HepG2 (cell line): Measurements from ENCODE around the gene HMGCS2. TPM values are rescaled to one million over a fixed set of nuclear protein-coding genes. Genes with fewer than 3 reads are reported as not detected.

ENCODE experiments used
- EEA1 ChIP-seq: sonication (generic); formaldehyde crosslinking; IDR thresholded peaks from 2 replicates; pipeline ENCODE4 v1.5.1; 2020; ENCODE audit warnings: mild to moderate bottlenecking, missing genetic modification reagents, borderline replicate concordance
- GATA4 ChIP-seq: sonication (generic); IDR thresholded peaks from 2 replicates; pipeline ENCODE4 v1.6.1; 2016; ENCODE audit warnings: antibody characterized with exemption, low read depth, borderline replicate concordance
- GATAD2A ChIP-seq: IDR thresholded peaks from 2 replicates; pipeline ENCODE4 v1.6.1; 2016
- KDM6A ChIP-seq: IDR thresholded peaks from 2 replicates; pipeline ENCODE4 v1.6.1; 2016; ENCODE audit warnings: low read depth
- KLF16 ChIP-seq, 2 experiments: sonication (generic) in 1 of 2; formaldehyde crosslinking in 1 of 2; IDR thresholded peaks; 2 replicates each; pipeline versions ENCODE4 v1.6.1 to v1.8.0; 2016 to 2023; ENCODE audit warnings: missing genetic modification reagents in 2 of 2, missing compliant biosample characterization in 1 of 2
- MED13 ChIP-seq: sonication (generic); formaldehyde crosslinking; IDR thresholded peaks from 2 replicates; pipeline ENCODE4 v1.5.0; 2020; ENCODE audit warnings: missing genetic modification reagents
- MEIS2 ChIP-seq: sonication (generic); formaldehyde crosslinking; IDR thresholded peaks from 2 replicates; pipeline ENCODE4 v1.9.0; 2021; ENCODE audit warnings: mild to moderate bottlenecking, missing genetic modification reagents
- MIXL1 ChIP-seq: IDR thresholded peaks from 2 replicates; pipeline ENCODE4 v1.6.1; 2016
- MTF2 ChIP-seq: sonication (generic); formaldehyde crosslinking; IDR thresholded peaks from 2 replicates; pipeline ENCODE4 v1.5.0; 2020; ENCODE audit warnings: missing genetic modification reagents, borderline replicate concordance
- NAIF1 ChIP-seq: sonication (generic); formaldehyde crosslinking; IDR thresholded peaks from 2 replicates; pipeline ENCODE4 v1.5.0; 2020; ENCODE audit warnings: mild to moderate bottlenecking, missing genetic modification reagents, borderline replicate concordance
- NFE2L2 ChIP-seq: fragments of 150-350 bp; IDR thresholded peaks from 2 replicates; pipeline ENCODE4 v1.6.1; 2014; ENCODE audit warnings: low read length
- POGZ ChIP-seq: sonication (generic); formaldehyde crosslinking; IDR thresholded peaks from 2 replicates; pipeline ENCODE4 v1.4.0; 2020; ENCODE audit warnings: mild to moderate bottlenecking, missing genetic modification reagents
- ZNF317 ChIP-seq: sonication (generic); formaldehyde crosslinking; IDR thresholded peaks from 2 replicates; pipeline ENCODE4 v1.5.0; 2020; ENCODE audit warnings: mild to moderate bottlenecking, missing genetic modification reagents
- ZNF44 ChIP-seq: sonication (generic); formaldehyde crosslinking; IDR thresholded peaks from 2 replicates; pipeline ENCODE4 v1.5.1; 2020; ENCODE audit warnings: mild to moderate bottlenecking, missing genetic modification reagents
- ZNF468 ChIP-seq: sonication (generic); formaldehyde crosslinking; IDR thresholded peaks from 2 replicates; pipeline ENCODE4 v1.8.0; 2022; ENCODE audit warnings: mild to moderate bottlenecking, moderate library complexity, missing genetic modification reagents
- ZNF749 ChIP-seq: sonication (generic); formaldehyde crosslinking; IDR thresholded peaks from 2 replicates; pipeline ENCODE4 v1.8.0; 2022; ENCODE audit warnings: mild to moderate bottlenecking, missing genetic modification reagents, moderate library complexity, borderline replicate concordance
- polyA plus RNA-seq, 8 experiments: library from polyadenylated mRNA; depleted of rRNA in 3 of 8; stranded (reverse) in 7 of 8; unstranded in 1 of 8; fragments of >200 nt; fragmentation: Illumina TruSeq in 4 of 8; extraction: Trizol in 4 of 8; gene quantifications; 2 replicates each; pipeline versions ENCODE4 v1.2.1 to v1.2.3, GENCODE V29; 2011 to 2016; ENCODE audit warnings: low read depth in 4 of 8, missing spikeins in 1 of 8, mixed read lengths in 1 of 8; ENCODE audit not compliant: insufficient read depth in 1 of 8
- total RNA-seq, 5 experiments: library from RNA; depleted of rRNA; stranded (reverse); fragments of >200 nt; fragmentation: Illumina TruSeq; extraction: Trizol; gene quantifications; 2 replicates each; pipeline ENCODE4 v1.2.3, GENCODE V29; 2016; ENCODE audit warnings: low read depth in 1 of 5
- TF ChIP-seq, protein P1 (sequence below): sonication (generic); formaldehyde crosslinking; IDR thresholded peaks from 2 replicates; pipeline ENCODE4 v1.8.0; 2022; ENCODE audit warnings: mild to moderate bottlenecking, missing genetic modification reagents
- TF ChIP-seq, protein P2 (sequence below): sonication (generic); formaldehyde crosslinking; IDR thresholded peaks from 2 replicates; pipeline ENCODE4 v1.4.0; 2020; ENCODE audit warnings: missing genetic modification reagents
- TF ChIP-seq, protein P3 (sequence below): sonication (generic); formaldehyde crosslinking; IDR thresholded peaks from 2 replicates; pipeline ENCODE4 v1.4.0; 2020; ENCODE audit warnings: mild to moderate bottlenecking, missing genetic modification reagents
- TF ChIP-seq, protein P4 (sequence below): IDR thresholded peaks from 2 replicates; pipeline ENCODE4 v1.6.1; 2016; ENCODE audit warnings: missing compliant biosample characterization, missing genetic modification reagents, borderline replicate concordance
- TF ChIP-seq, protein P5 (sequence below): sonication (generic); formaldehyde crosslinking; IDR thresholded peaks from 2 replicates; pipeline ENCODE4 v1.5.1; 2020; ENCODE audit warnings: missing genetic modification reagents, mild to moderate bottlenecking, borderline replicate concordance
- TF ChIP-seq, protein P6 (sequence below): IDR thresholded peaks from 2 replicates; pipeline ENCODE4 v1.6.1; 2016; ENCODE audit warnings: low read depth, control low read depth

The HMGCS2 gene
- total and polyA plus RNA-seq, 2 of the 13 experiments (the other 11 are each of a cell fraction or from before 2014, with no cell fraction given), result 0.44 to 1.5 TPM

DNA sequence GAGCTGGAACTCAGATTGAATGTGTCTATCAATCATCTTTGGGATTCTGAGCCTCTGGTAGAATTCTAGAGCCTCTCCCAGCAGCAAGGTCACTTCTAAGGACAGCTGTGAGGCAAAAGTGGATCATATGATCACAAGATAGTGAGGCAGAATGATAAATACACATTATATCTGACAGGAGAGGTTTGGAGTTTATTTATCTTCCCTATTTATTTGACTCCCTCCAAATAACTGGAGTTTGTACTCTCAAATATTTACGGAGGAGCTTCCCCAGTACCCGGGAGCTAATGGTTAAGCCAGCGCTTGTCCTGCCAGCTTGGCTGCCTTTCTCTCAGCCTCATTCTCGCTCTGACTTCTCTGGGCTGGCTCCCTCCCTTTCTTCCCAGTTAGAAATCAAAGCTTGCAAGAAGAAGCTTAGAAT is 2.3 kb downstream of the HMGCS2 start (continued):
- TF ChIP-seq, protein P1, sequence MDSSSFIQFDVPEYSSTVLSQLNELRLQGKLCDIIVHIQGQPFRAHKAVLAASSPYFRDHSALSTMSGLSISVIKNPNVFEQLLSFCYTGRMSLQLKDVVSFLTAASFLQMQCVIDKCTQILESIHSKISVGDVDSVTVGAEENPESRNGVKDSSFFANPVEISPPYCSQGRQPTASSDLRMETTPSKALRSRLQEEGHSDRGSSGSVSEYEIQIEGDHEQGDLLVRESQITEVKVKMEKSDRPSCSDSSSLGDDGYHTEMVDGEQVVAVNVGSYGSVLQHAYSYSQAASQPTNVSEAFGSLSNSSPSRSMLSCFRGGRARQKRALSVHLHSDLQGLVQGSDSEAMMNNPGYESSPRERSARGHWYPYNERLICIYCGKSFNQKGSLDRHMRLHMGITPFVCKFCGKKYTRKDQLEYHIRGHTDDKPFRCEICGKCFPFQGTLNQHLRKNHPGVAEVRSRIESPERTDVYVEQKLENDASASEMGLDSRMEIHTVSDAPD (CRISPR knock-in tag), result no peak
- peak; percentile 34; the same call in 1 of the 2 replicates for TF ChIP-seq GATA4
- TF ChIP-seq, protein P2, sequence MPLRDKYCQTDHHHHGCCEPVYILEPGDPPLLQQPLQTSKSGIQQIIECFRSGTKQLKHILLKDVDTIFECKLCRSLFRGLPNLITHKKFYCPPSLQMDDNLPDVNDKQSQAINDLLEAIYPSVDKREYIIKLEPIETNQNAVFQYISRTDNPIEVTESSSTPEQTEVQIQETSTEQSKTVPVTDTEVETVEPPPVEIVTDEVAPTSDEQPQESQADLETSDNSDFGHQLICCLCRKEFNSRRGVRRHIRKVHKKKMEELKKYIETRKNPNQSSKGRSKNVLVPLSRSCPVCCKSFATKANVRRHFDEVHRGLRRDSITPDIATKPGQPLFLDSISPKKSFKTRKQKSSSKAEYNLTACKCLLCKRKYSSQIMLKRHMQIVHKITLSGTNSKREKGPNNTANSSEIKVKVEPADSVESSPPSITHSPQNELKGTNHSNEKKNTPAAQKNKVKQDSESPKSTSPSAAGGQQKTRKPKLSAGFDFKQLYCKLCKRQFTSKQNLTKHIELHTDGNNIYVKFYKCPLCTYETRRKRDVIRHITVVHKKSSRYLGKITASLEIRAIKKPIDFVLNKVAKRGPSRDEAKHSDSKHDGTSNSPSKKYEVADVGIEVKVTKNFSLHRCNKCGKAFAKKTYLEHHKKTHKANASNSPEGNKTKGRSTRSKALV (CRISPR knock-in tag), result peak; percentile 45; the same call in 1 of the 2 replicates
- TF ChIP-seq NFE2L2, result no peak
- TF ChIP-seq KDM6A (CRISPR knock-in tag), result peak; percentile 77
- peak; percentile 68; the same call in 1 of the 2 replicates for TF ChIP-seq MIXL1 (CRISPR knock-in tag)
- TF ChIP-seq GATAD2A, result peak; percentile 86
- TF ChIP-seq NAIF1, result 0 out of 2 replicates have a peak, but pooled peaks have one; percentile 40
- TF ChIP-seq ZNF468 (CRISPR knock-in tag), result no peak
- TF ChIP-seq, protein P3, sequence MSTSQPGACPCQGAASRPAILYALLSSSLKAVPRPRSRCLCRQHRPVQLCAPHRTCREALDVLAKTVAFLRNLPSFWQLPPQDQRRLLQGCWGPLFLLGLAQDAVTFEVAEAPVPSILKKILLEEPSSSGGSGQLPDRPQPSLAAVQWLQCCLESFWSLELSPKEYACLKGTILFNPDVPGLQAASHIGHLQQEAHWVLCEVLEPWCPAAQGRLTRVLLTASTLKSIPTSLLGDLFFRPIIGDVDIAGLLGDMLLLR (CRISPR knock-in tag), result no peak
- TF ChIP-seq, protein P4, sequence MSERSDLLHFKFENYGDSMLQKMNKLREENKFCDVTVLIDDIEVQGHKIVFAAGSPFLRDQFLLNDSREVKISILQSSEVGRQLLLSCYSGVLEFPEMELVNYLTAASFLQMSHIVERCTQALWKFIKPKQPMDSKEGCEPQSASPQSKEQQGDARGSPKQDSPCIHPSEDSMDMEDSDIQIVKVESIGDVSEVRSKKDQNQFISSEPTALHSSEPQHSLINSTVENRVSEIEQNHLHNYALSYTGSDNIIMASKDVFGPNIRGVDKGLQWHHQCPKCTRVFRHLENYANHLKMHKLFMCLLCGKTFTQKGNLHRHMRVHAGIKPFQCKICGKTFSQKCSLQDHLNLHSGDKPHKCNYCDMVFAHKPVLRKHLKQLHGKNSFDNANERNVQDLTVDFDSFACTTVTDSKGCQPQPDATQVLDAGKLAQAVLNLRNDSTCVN (CRISPR knock-in tag), result peak; percentile 92
- TF ChIP-seq, protein P5, sequence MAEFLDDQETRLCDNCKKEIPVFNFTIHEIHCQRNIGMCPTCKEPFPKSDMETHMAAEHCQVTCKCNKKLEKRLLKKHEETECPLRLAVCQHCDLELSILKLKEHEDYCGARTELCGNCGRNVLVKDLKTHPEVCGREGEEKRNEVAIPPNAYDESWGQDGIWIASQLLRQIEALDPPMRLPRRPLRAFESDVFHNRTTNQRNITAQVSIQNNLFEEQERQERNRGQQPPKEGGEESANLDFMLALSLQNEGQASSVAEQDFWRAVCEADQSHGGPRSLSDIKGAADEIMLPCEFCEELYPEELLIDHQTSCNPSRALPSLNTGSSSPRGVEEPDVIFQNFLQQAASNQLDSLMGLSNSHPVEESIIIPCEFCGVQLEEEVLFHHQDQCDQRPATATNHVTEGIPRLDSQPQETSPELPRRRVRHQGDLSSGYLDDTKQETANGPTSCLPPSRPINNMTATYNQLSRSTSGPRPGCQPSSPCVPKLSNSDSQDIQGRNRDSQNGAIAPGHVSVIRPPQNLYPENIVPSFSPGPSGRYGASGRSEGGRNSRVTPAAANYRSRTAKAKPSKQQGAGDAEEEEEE (CRISPR knock-in tag), result no peak
- 0 out of 2 replicates have a peak, but pooled peaks have one; percentile 34 for TF ChIP-seq POGZ (CRISPR knock-in tag)
- no peak for TF ChIP-seq EEA1
- no peak for TF ChIP-seq ZNF44 (CRISPR knock-in tag)
- TF ChIP-seq ZNF749 (CRISPR knock-in tag), result no peak
- TF ChIP-seq, protein P6, sequence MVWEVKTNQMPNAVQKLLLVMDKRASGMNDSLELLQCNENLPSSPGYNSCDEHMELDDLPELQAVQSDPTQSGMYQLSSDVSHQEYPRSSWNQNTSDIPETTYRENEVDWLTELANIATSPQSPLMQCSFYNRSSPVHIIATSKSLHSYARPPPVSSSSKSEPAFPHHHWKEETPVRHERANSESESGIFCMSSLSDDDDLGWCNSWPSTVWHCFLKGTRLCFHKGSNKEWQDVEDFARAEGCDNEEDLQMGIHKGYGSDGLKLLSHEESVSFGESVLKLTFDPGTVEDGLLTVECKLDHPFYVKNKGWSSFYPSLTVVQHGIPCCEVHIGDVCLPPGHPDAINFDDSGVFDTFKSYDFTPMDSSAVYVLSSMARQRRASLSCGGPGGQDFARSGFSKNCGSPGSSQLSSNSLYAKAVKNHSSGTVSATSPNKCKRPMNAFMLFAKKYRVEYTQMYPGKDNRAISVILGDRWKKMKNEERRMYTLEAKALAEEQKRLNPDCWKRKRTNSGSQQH, result 0 out of 2 replicates have a peak, but pooled peaks have one; percentile 13
- TF ChIP-seq MTF2 (CRISPR knock-in tag), result no peak
- TF ChIP-seq MED13, result no peak
- 0 out of 4 replicates have a peak, but pooled peaks of 1 of the 2 experiments have one; percentile 36 for TF ChIP-seq KLF16 (CRISPR knock-in tag; IDR thresholded peaks at IDR 0.05)
- no peak for TF ChIP-seq ZNF317 (CRISPR knock-in tag)
- TF ChIP-seq MEIS2 (CRISPR knock-in tag), result no peak; the same call in 1 of the 2 replicates
